ENCODE results near the gene SNED1. TPM values are rescaled to one million over a fixed set of nuclear protein-coding genes. Genes with fewer than 3 reads are reported as not detected.

The SNED1 gene
- total RNA-seq, 2 donors from 2014 or later = 0.66 to 4.5 TPM

DNA sequence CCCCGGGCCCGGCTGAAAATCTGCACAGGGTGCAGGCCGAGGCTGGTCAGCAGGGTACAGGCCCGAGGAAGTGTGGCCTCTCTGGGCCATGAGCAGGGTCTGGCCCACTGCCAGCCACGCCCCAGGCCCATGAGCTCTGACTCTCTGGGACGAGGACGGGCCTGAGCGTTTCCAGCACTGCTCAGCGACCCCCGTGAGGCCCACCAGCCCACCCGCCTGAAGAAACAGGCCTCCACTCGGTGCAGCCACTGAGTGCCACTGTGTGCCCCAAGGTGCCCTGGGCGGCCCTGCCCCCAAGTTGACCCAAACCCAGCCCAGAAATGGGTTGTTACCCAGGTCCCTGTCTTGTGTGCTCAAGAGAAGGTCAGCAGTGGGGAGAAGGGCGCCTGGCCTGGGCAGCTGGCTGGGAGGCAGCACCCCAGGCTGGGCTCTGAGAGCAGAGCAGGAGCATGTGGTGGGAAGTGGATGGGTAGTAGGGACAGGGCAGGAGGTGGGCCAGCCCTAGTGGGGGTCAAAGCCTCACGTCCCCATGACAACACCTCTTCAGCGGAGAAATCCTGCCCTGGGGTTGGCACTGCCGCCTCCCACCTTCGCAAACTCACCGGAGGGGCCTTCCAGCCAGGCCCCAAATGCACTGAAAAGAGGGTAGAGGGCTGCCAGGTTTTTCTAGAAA is 2.1 kb upstream of the SNED1 start:
- Histone ChIP-seq H3K36me3 (ENCODE audit: control insufficient read depth, insufficient read depth, low read length) (no peaks in the 10 kb centered on the region), H3K4me1 (ENCODE audit: control insufficient read depth, insufficient read depth, low read length) (no peaks in the 10 kb centered on the region), H3K27me3 (ENCODE audit: control insufficient read depth, insufficient read depth, low read length, poor library complexity, severe bottlenecking) (peaks cover 41% of the 10 kb centered on the region), H3K9ac (ENCODE audit: extremely low read depth, low read length, poor library complexity, severe bottlenecking) (no peak overlapping the region), H3K4me3 (ENCODE audit: low read length) (no peak overlapping the region), H3K9me3 (ENCODE audit: control insufficient read depth, low read length) (no peaks in the 10 kb centered on the region), H3K27ac (ENCODE audit: low read depth, low read length) (no peak overlapping the region)
- no peaks in the 10 kb centered on the region for H3K36me3 Mint-ChIP-seq (ENCODE audit: low read depth)
- peak; percentile 37 for DNase-seq
- no peaks in the 10 kb centered on the region for H3K9me3 Mint-ChIP-seq
- TF ChIP-seq CTCF (conservative IDR thresholded peaks at IDR 0.05) = no peak
- no peak overlapping the region for H3K4me3 Mint-ChIP-seq
- H3K4me1 Mint-ChIP-seq = peaks cover 1% of the 10 kb centered on the region
- WGBS, 2 experiments (ENCODE audit: insufficient coverage in 1 of 2, insufficient read length in 1 of 2) = 81 to 97% methylated on average over 7 to 19 of the region's 19 CpGs
- no peak overlapping the region for H3K27ac Mint-ChIP-seq
- peaks cover 25% of the 10 kb centered on the region for H3K27me3 Mint-ChIP-seq (ENCODE audit: insufficient read depth)

DNA sequence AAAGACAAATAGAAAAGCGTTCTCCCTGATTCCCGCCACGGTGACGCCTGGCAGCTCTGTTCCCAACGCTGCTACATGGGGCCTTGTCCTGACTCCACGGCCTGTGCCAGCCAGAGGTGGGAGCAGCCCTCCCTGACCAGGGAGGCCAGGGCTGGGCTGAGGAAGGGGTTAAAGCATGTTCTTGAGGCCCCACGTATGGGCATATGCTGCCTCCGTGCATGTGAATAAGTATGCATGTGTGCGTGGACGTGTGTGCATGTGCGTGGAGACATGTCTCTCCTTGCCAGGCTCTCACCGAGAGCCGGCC is 1.6 kb upstream of the SNED1 start:
- Histone ChIP-seq H3K4me3 (ENCODE audit: low read length) (no peak overlapping the region), H3K9ac (ENCODE audit: extremely low read depth, low read length, poor library complexity, severe bottlenecking) (no peak overlapping the region), H3K9me3 (ENCODE audit: control insufficient read depth, low read length) (no peaks in the 10 kb centered on the region), H3K27me3 (ENCODE audit: control insufficient read depth, insufficient read depth, low read length, poor library complexity, severe bottlenecking) (peaks cover 46% of the 10 kb centered on the region), H3K4me1 (ENCODE audit: control insufficient read depth, insufficient read depth, low read length) (no peaks in the 10 kb centered on the region), H3K27ac (ENCODE audit: low read depth, low read length) (no peak overlapping the region), H3K36me3 (ENCODE audit: control insufficient read depth, insufficient read depth, low read length) (no peaks in the 10 kb centered on the region)
- Mint-ChIP-seq H3K9me3 (no peaks in the 10 kb centered on the region), H3K4me1 (peaks cover 1% of the 10 kb centered on the region), H3K4me3 (no peak overlapping the region), H3K27me3 (ENCODE audit: insufficient read depth) (peaks cover 28% of the 10 kb centered on the region), H3K27ac (no peak overlapping the region), H3K36me3 (ENCODE audit: low read depth) (no peaks in the 10 kb centered on the region)
- TF ChIP-seq CTCF (conservative IDR thresholded peaks at IDR 0.05) = no peak
- peak; percentile 43 for DNase-seq
- 86 to 95% methylated on average over 9 to 13 of the region's 13 CpGs for WGBS, 2 experiments (ENCODE audit: insufficient coverage in 1 of 2, insufficient read length in 1 of 2)

GRCh38 chr2:240997141-240997855 is 1.1 kb upstream of the SNED1 start:
- H3K4me1 Mint-ChIP-seq = peaks cover 1% of the 10 kb centered on the region
- peak; percentile 44 for DNase-seq

More at GRCh38 chr2:240997141-240997855, 1.1 kb upstream of the SNED1 start:
- Mint-ChIP-seq H3K9me3 (no peaks in the 10 kb centered on the region), H3K36me3 (ENCODE audit: low read depth) (no peaks in the 10 kb centered on the region), H3K27ac (no peak overlapping the region), H3K4me3 (peak overlapping the region; percentile 38), H3K27me3 (ENCODE audit: insufficient read depth) (peaks cover 31% of the 10 kb centered on the region)
- Histone ChIP-seq H3K4me3 (ENCODE audit: low read length) (no peak overlapping the region), H3K27me3 (ENCODE audit: control insufficient read depth, insufficient read depth, low read length, poor library complexity, severe bottlenecking) (peaks cover 48% of the 10 kb centered on the region), H3K4me1 (ENCODE audit: control insufficient read depth, insufficient read depth, low read length) (no peaks in the 10 kb centered on the region), H3K36me3 (ENCODE audit: control insufficient read depth, insufficient read depth, low read length) (no peaks in the 10 kb centered on the region), H3K27ac (ENCODE audit: low read depth, low read length) (no peak overlapping the region), H3K9me3 (ENCODE audit: control insufficient read depth, low read length) (no peaks in the 10 kb centered on the region), H3K9ac (ENCODE audit: extremely low read depth, low read length, poor library complexity, severe bottlenecking) (no peak overlapping the region)
- no peak for TF ChIP-seq CTCF (conservative IDR thresholded peaks at IDR 0.05)
- 86 to 90% methylated on average over 13 to 16 of the region's 16 CpGs for WGBS, 2 experiments (ENCODE audit: insufficient coverage in 1 of 2, insufficient read length in 1 of 2)
